Bone marrow (tissue), 2 donors: Measurements from ENCODE around the gene TMEM167A.
A peak's percentile ranks its signal among the peaks of the same experiment; 100 is the strongest.

Experiments used
- DNase-seq, 2 donors: peaks; one replicate each; lab custom pipeline; 2025; lab: John Stamatoyannopoulos, UW

TMEM167A gene

DNA sequence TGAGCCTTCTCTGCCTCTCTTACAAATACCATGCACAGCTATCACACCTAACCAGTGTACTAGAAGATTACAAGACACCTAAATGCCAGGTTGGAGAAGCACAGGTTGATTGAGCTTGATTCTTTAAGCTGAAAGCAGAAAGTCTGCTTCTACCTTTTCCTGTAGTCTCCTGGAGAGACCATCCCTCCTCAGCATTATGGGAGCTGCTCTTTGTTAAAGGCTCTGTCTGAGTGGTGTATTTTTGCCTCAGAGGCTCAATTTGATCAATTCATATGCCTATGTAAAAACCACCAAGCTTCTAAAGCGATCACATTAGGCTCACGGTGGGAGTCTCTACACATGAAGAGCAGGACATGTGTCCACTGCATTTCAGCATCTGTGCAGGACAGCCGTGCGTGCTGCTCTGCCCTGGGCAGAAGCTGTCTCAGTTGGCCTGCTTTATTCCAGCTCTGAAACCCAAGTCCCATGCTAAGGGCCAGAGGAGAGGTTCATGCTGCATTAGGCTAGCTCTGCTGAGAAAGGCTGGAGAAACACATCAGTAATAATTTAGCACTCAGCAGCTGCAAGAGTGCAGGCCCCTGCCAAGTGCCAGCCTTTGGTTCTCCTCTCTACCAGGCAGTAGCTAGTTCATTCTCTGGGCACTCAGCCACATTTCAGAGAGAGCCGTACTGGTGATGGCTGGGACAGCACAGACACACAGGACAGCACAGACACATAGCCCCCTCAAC, 41.7 kb downstream of the TMEM167A start:
- DNase-seq, result no peak

DNA sequence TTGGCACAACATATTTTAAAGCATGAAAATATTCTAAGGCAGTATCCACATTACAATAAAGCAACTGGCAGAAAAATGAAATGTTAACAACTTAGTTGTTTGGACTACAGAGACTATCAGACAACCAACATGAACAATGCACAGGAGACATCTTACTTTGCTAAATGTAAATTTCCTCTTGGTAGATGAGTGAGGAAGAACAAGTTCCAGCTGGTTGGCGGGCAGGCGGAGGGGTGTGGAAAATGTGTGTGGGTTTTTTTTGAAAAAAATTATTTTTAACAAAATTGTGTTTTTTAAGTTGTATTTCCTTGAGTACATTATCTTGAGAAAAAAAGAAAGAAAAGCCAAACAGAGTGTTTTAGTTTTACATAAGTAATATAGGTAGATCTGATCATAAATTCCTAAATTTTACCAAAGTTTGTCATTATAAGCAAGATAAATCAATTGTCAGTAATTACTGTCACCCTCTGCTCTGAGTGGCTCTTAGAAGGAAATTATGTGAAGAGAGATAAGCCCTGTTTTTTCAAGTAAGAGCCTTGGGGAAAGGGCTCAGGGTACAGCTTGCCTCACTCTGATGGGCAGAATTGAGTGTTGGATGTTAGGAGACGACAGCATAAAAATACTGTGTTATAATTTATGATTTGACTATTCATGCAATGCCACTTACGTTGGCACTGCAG, 42.5 kb downstream of the TMEM167A start:
- no peak for DNase-seq

DNA sequence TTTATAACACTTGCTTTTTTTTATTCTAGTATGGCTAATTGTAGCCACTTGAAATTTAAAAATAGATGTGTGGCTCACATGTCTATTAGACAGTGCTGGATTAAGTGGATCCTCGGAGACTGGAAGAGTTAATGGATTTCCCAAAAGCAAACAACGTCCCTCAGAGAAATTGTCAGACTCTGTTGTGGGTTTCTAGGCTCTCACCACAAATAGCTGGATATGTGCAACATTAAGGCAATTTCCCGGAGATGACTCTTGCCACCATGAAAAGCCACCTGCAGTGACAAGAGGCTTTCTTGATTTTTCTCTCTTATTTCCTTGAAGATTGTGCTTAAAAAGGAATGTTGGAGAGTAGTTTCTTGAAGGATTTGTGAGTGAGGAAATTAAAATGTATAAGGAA, 43.2 kb downstream of the TMEM167A start:
- DNase-seq, result no peak

DNA sequence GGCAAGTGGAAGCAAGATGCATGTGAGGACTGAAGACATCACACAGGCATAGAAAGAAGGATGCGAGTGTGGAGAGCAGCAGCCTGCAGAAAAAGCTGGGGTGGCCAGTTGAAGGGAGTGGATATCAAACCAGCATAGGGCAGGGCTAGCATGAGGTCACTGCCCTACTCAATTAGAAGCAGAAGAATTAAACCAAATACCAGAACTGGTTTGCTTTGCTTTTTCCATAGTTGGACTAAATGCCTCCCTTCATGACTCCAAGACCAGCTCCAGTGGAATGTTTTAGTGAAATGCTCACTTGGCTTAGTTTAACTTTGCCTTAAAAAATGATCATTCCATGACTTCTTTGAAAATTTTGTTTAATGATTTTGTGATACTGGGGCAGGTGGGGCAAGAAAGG, 45.8 kb downstream of the TMEM167A start:
- DNase-seq, result no peak

DNA sequence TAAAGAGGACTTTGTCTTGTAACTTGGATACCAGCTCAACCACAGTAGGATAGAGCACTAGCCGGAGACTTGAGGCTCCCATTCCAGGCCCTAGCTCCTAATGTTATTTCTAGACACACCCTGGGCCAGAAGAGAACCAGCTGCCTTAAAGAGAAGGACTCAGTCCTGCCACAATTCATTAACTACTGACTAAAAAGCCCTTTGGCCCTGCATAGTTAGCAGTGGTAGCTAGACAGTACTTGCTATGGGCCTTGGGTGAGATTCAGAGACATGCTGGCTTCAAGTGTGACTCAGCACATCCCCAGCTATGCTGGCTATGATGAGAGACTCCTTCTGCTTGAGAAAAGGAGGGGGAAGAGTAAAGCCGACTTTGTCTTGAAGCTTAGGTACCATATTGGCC, 47.3 kb downstream of the TMEM167A start:
- DNase-seq, result no peak

DNA sequence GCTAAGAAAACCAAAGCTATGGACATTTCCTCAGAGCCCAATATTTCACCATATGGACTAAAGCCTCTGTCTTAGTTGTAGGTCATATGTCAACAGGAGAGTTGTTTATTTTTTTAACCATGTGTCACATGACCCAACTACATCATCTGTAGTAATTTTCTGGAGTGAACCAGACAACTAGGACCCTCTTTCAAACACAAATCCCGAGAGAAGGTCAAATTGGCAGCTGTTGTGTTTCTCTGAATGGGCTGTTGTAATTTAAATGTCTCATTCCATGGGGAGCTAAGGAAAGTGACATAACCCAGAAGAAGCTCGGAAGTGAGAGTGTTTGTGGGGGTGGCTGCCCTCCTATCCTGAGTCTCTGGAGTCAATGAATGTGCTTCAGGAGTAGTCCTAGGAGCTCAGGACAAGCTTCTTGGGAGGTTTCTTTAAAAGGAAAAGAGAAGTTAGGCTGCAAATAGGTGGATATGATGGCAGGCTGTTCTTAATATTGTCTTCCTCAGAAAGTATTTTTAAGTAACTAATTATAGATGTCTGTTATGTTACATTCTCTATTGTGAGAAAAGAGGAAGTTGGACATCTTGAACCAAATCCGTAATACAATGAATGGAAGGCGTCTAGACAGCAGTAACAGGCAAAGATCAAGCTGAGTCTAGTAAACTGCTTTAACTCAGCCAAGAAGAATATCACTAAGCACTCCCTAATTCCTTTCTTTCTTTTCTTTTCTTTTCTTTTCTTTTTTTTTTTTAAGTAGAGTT, 50.1 kb downstream of the TMEM167A start:
- DNase-seq, result peak in 1 of 2 donors; percentile 77

DNA sequence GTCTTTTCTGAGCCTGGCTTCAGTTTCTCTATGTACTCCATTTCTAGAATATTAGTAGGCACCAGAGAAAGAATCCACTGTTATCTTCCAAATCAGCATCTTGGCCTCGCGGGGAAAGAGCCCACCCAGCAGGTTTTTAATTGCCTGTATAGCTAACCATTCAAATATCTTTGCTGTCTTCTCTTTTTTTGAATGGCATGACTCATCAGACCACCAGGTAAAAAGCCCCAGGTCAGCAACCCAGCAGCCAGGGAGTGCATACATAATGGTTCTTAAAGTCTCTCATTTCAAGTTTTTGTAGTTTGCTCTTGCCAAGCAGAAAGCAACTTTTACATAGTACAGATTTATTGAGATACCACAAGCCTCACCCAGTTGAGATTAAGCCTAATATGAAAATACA, 50.7 kb downstream of the TMEM167A start:
- DNase-seq, result no peak

DNA sequence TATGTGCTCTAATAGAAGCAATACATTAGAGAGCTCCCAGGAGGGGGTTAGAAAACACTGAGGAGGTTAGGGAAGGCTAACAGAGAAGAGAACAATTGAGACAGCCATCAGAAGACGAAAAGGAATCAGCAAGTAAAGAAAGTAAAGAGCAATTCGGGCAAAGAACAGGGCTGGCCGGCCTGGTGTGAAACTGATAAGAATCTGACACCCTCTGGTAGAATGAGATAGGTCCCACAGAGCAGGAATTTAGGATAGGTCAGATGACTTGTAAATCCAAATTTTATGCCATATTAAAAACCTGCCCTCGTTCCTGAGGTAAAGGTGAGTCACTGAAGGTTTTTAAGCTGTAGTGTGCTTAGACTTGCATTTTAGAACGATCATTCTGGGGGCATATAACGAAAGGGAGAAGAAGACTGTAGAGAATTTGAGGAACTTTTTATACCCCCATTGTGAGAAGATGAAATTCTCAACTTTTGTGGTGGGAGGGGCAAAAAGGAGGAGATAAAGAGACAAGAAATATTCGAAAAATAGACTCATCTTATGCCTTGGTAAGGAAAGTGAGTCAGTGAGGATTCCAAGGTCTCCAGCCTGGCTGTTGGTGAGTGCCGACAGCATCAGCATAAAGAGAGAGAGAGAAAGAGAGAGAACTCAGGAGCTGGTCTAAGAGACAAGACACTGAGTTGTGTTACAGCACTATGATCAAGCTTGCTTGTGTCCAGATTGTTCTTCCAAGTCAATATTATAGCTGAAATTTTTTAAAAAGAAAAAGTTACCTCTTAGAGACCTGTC, 51.3 kb downstream of the TMEM167A start:
- DNase-seq, result no peak

DNA sequence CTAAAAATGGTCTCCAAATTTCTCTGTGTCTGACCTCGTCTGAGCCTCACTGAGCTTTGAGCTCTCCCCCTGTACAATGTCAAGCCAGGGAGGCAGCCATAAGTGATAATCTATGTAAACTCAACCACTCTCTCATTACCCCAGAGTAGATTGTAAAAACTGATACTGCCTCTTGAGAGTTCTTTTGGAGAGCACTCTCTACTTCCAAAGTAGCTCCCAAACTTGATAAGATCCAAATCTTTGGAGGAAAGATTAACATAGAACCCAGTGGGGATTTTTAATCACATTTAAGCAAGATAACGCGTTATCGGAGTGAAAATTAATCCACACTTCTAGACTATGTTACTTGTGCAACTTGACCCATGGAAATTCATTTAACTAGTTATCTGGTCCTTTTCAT, 54.9 kb downstream of the TMEM167A start:
- DNase-seq, result no peak

DNA sequence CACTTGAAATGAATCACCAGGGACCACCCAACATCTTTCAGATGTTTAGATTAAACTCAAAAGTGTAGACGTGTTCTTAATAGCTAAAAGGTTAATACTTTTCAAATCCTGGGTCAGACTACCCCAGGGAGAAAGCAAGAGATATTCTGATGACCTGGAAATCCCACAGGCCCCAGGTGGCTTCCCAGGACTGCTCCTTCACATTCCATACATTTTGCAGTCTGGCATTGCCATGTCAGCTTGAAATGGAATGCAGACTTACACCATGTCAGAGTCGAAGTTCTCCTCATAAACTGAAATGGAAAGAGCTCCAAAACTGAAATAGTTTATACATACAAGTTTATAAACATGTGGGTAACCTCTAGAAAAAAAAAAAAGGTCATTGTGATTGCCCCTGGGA, 61.5 kb downstream of the TMEM167A start:
- DNase-seq, result no peak

DNA sequence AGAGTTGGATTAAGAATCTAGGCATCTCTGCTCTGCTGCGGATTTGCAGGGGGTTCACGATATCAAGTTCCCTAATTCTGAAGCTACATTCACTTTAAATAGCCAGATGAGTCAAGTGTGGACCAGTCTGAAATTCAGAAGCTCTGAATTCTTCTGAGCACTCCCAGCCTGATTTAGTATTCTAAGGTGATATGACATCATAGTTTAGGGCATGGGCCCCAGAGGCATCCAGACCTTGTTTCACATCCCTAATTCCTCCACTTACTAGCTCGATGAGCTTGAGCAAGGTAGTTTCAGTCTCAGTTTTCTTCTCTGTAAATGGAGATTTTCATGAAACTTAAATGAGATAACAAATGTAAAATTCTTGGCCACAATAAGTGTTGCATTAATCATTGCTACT, 65.2 kb downstream of the TMEM167A start:
- no peak for DNase-seq

DNA sequence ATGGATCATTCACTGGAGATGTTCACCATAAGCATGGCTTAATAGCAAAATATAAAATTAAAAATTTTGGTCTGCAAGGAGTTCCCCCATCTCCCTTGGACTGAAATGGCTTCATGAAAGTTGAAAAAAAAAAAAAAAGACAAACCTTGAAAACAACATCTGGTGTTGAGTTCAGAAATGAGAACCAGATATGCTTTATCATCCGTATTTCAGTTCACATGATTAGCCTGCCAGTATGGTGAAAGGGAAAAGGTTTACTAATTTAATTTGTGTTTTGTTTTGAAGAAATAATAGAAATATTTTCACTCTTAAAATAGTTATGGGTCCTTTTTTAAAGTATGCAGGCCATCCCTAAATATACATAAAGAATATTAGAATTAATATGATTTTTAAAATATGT, 67.8 kb downstream of the TMEM167A start:
- DNase-seq, result no peak

DNA sequence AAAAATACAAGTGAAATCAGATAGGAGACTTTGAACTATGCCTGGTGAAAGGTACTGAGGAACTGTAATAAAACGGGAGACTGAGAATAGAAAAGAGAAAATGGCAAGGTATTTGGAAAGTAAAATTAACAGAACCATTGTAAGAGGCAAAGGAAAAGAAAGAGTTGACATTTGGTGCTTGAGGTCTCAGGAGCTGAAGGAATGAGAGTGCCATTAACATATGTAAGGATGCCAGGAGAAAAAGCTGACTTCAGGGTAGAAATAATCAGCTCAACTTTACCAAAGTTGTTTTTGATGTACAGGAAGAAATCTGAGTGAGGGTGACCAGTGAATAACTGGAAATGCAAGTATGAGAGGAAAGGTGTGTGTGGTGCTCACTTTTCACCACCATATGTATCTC, 69.4 kb downstream of the TMEM167A start:
- no peak for DNase-seq

DNA sequence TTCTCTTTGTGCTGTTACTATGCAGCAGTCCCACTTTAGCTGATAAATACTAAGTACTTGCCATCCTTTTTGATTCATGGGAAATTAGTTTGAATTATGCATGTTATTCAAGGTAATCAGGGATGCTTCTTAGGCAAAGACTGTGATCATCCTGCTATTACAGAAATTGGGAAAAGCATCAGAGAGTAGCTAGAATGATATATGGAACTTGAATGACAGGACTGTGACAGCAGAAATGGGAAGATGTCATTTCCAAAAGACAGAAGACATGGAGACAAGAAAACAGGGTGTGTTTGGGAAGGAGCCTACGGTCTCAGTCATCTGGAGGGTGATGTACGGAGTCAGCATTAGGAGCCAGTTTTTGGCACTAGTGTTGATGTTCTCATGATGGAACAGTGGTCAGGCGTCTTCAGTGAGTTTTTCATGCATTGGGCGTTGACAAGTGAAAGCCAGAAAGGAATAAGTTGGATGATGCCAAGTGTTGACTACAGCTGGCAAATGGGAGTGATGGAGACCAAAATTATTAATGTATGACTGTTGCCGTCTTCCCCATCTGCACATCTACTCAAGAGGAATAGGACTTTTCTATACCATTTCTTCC, 70.4 kb downstream of the TMEM167A start:
- no peak for DNase-seq

DNA sequence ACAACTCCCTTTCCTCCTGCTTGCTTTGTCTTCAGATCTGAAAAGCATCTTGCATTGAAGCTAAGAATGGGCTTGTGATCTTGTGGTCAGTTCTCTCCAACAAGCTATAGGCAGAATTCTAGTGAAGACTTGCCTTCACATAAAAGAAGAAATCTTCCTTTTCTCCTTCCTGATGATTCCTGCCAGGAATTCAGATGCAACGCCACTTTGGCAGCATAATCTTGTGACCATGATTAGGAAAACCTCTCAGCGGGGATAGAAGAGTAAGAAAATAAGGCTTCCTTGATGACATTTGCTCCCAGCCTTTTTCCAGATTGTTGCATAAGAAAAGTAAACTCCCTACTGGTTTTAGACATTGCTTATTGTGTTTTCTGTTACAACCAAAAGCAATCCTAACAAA, 73.4 kb downstream of the TMEM167A start:
- DNase-seq, result no peak
